IMR-90 (cell line): ENCODE measurements around the gene LENG1. TPM values are rescaled to one million over a fixed set of nuclear protein-coding genes. Genes with fewer than 3 reads are reported as not detected.

ENCODE experiments used
- ATAC-seq: fragments of 200-7000 bp; cut with Tn5 transposase; 2 replicates; pipeline ENCODE4 v1.9.1; 2020; ENCODE audit warnings: low read depth, mild to moderate bottlenecking, moderate library complexity
- BruUV-seq: library from RNA; stranded (reverse); fragments of 400-500 nt; replicated peaks from 2 replicates; lab custom pipeline; 2021; lab: Mats Ljungman, UMichigan
- CTCF ChIA-PET: fragments of 300-600 bp; formaldehyde crosslinking; extraction: SDS; loops from one replicate; lab custom pipeline; 2021; ENCODE audit warnings: antibody characterized with exemption; lab: Yijun Ruan, JAX
- POLR2A ChIA-PET: fragments of 300-600 bp; sonication (Branson Sonifier 250); formaldehyde crosslinking; loops from one replicate; lab custom pipeline; 2022; ENCODE audit warnings: antibody characterized with exemption; ENCODE audit not compliant: unreplicated experiment; lab: Charles Lee
- DNase-seq: peaks from one replicate; pipeline ENCODE4 v3.0.0; 2013
- H2AFZ ChIP-seq: replicated peaks from 2 replicates; pipeline ENCODE3; 2013; ENCODE audit warnings: low read length, mild to moderate bottlenecking; ENCODE audit not compliant: poor library complexity
- H2AK5ac ChIP-seq: 2 replicates; pipeline ENCODE4 v1.6.1; 2013; ENCODE audit warnings: low read depth, low read length, inconsistent platforms
- H2AK9ac ChIP-seq: replicated peaks from 2 replicates; pipeline ENCODE3; 2013; ENCODE audit warnings: mild to moderate bottlenecking, low read depth, low read length, moderate library complexity; ENCODE audit not compliant: poor library complexity
- H2BK120ac ChIP-seq: 2 replicates; pipeline ENCODE4 v1.6.1; 2013; ENCODE audit warnings: low read depth, low read length, inconsistent platforms
- H2BK15ac ChIP-seq: 3 replicates; pipeline ENCODE4 v1.6.1; 2013; ENCODE audit warnings: low read depth, low read length, inconsistent platforms
- H2BK20ac ChIP-seq: 2 replicates; pipeline ENCODE4 v1.6.1; 2013; ENCODE audit warnings: low read depth, mild to moderate bottlenecking, inconsistent platforms, low read length, moderate library complexity
- H2BK5ac ChIP-seq: 2 replicates; pipeline ENCODE4 v1.6.1; 2013; ENCODE audit warnings: mild to moderate bottlenecking, low read depth, low read length, inconsistent platforms; ENCODE audit not compliant: poor library complexity, severe bottlenecking
- H3K14ac ChIP-seq: replicated peaks from 2 replicates; pipeline ENCODE4 v1.6.1; 2013; ENCODE audit warnings: low read depth, low read length, inconsistent platforms
- H3K18ac ChIP-seq: 2 replicates; pipeline ENCODE4 v1.6.1; 2013; ENCODE audit warnings: low read depth, low read length, control low read depth
- H3K23ac ChIP-seq: 2 replicates; pipeline ENCODE4 v1.6.1; 2013; ENCODE audit warnings: low read depth, low read length, inconsistent platforms
- H3K27ac ChIP-seq: 2 replicates; pipeline ENCODE4 v1.5.1; 2013; ENCODE audit warnings: mild to moderate bottlenecking, control low read depth, low read length; ENCODE audit not compliant: insufficient read depth
- H3K27me3 ChIP-seq: 2 replicates; pipeline ENCODE4 v1.6.1; 2013; ENCODE audit warnings: low read length; ENCODE audit not compliant: control insufficient read depth, insufficient read depth
- H3K36me3 ChIP-seq: 2 replicates; pipeline ENCODE4 v1.6.1; 2013; ENCODE audit warnings: low read length, mixed read lengths; ENCODE audit not compliant: control insufficient read depth, insufficient read depth
- H3K4ac ChIP-seq: 2 replicates; pipeline ENCODE4 v1.6.1; 2013; ENCODE audit warnings: low read depth, low read length, inconsistent platforms
- H3K4me1 ChIP-seq: 2 replicates; pipeline ENCODE4 v1.6.1; 2013; ENCODE audit warnings: low read length, mixed read lengths; ENCODE audit not compliant: control insufficient read depth, insufficient read depth
- H3K4me2 ChIP-seq: 2 replicates; pipeline ENCODE4 v1.6.1; 2013; ENCODE audit warnings: low read depth, mild to moderate bottlenecking, control low read depth, low read length, moderate library complexity
- H3K4me3 ChIP-seq: 2 replicates; pipeline ENCODE4 v1.5.1; 2013; ENCODE audit warnings: low read depth, mild to moderate bottlenecking, control low read depth, low read length, moderate library complexity; ENCODE audit not compliant: insufficient read depth
- H3K56ac ChIP-seq: 2 replicates; pipeline ENCODE4 v1.6.1; 2013; ENCODE audit warnings: low read length, inconsistent platforms; ENCODE audit not compliant: insufficient read depth; ENCODE audit errors: extremely low read depth
- H3K79me1 ChIP-seq, 2 experiments: 2 replicates each; pipeline ENCODE4 v1.6.1; 2013; ENCODE audit warnings: low read length in 2 of 2, inconsistent platforms in 1 of 2, low read depth in 1 of 2
- H3K9ac ChIP-seq: 2 replicates; pipeline ENCODE4 v1.6.1; 2013; ENCODE audit warnings: low read depth, low read length, control low read depth
- H3K9me1 ChIP-seq: 2 replicates; pipeline ENCODE4 v1.6.1; 2013; ENCODE audit warnings: low read length, inconsistent platforms; ENCODE audit not compliant: insufficient read depth
- H3K9me3 ChIP-seq: 2 replicates; pipeline ENCODE4 v1.6.1; 2013; ENCODE audit warnings: low read length; ENCODE audit not compliant: control insufficient read depth, insufficient read depth
- H4K20me1 ChIP-seq: 2 replicates; pipeline ENCODE4 v1.6.1; 2013; ENCODE audit warnings: low read length, inconsistent platforms; ENCODE audit not compliant: insufficient read depth
- H4K5ac ChIP-seq: 2 replicates; pipeline ENCODE4 v1.6.1; 2013; ENCODE audit warnings: mild to moderate bottlenecking, low read depth, low read length, control low read depth
- H4K8ac ChIP-seq, 2 experiments: 2 replicates each; pipeline ENCODE4 v1.6.1; 2013; ENCODE audit warnings: low read depth in 2 of 2, low read length in 2 of 2, control low read depth in 1 of 2, inconsistent platforms in 1 of 2
- H4K91ac ChIP-seq: 2 replicates; pipeline ENCODE4 v1.6.1; 2013; ENCODE audit warnings: low read depth, low read length, inconsistent platforms; ENCODE audit not compliant: insufficient read depth
- BHLHE40 ChIP-seq: fragments of 150-350 bp; IDR thresholded peaks from 2 replicates; pipeline ENCODE4 v1.6.1; 2016; ENCODE audit warnings: mild to moderate bottlenecking, low read depth, low read length
- CEBPB ChIP-seq: IDR thresholded peaks from 2 replicates; pipeline ENCODE4 v1.6.1; 2012; ENCODE audit warnings: low read depth, low read length, improper control_type of control experiment
- CHD1 ChIP-seq: IDR thresholded peaks from 2 replicates; pipeline ENCODE4 v1.6.1; 2012; ENCODE audit warnings: low read depth, low read length, improper control_type of control experiment
- CTCF ChIP-seq: conservative IDR thresholded peaks from 2 replicates; pipeline ENCODE4 v1.5.1; 2012; ENCODE audit warnings: mild to moderate bottlenecking, low read depth, low read length, improper control_type of control experiment
- FOS ChIP-seq: fragments of 150-350 bp; IDR thresholded peaks from 2 replicates; pipeline ENCODE4 v1.6.1; 2016; ENCODE audit warnings: low read depth, low read length
- MAFK ChIP-seq: IDR thresholded peaks from 2 replicates; pipeline ENCODE4 v1.6.1; 2012; ENCODE audit warnings: low read depth, low read length, improper control_type of control experiment
- MAZ ChIP-seq: IDR thresholded peaks from 2 replicates; pipeline ENCODE4 v1.6.1; 2012; ENCODE audit warnings: low read depth, mild to moderate bottlenecking, low read length, improper control_type of control experiment, moderate library complexity, borderline replicate concordance
- MXI1 ChIP-seq: IDR thresholded peaks from 2 replicates; pipeline ENCODE4 v1.6.1; 2012; ENCODE audit warnings: low read depth, mild to moderate bottlenecking, low read length, moderate library complexity, borderline replicate concordance
- NFE2L2 ChIP-seq: fragments of 150-350 bp; IDR thresholded peaks from 2 replicates; pipeline ENCODE4 v1.6.1; 2016; ENCODE audit warnings: low read depth, mild to moderate bottlenecking, low read length
- POLR2A ChIP-seq: IDR thresholded peaks from 2 replicates; pipeline ENCODE4 v1.6.1; 2012; ENCODE audit warnings: mild to moderate bottlenecking, low read depth, low read length
- RAD21 ChIP-seq: IDR thresholded peaks from 2 replicates; pipeline ENCODE4 v1.6.1; 2012; ENCODE audit warnings: low read length, improper control_type of control experiment
- RCOR1 ChIP-seq: IDR thresholded peaks from 2 replicates; pipeline ENCODE4 v1.6.1; 2012; ENCODE audit warnings: mild to moderate bottlenecking, low read length, improper control_type of control experiment; ENCODE audit not compliant: insufficient replicate concordance
- RFX5 ChIP-seq: IDR thresholded peaks from 2 replicates; pipeline ENCODE4 v1.8.0; 2012; ENCODE audit warnings: low read depth, mild to moderate bottlenecking, low read length, moderate library complexity
- SMC3 ChIP-seq: fragments of 150-350 bp; IDR thresholded peaks from 2 replicates; pipeline ENCODE4 v1.6.1; 2016; ENCODE audit warnings: low read depth, mild to moderate bottlenecking, antibody characterized with exemption, low read length, moderate library complexity
- USF2 ChIP-seq: fragments of 150-350 bp; IDR thresholded peaks from 2 replicates; pipeline ENCODE4 v1.6.1; 2017; ENCODE audit warnings: mild to moderate bottlenecking, antibody characterized with exemption, low read length, low read depth
- WGBS, 2 experiments: methylation state at CpG; one replicate each; pipeline versions ENCODE4 v1.1.5 to v1.1.7; 2013; ENCODE audit warnings: missing lambda C conversion rate in 2 of 2; ENCODE audit not compliant: insufficient read length in 1 of 2; ENCODE audit errors: extremely low coverage in 2 of 2; 5-methylcytosine and 5-hydroxymethylcytosine counted together
- dilution Hi-C: fragments of 300-500 bp; cut with HindIII; formaldehyde crosslinking; loops from one replicate; pipeline ENCODE4 v1.14.3; 2018; ENCODE audit warnings: low sequenced_read_pairs; ENCODE audit not compliant: unreplicated experiment
- in situ Hi-C: fragments of 300-500 bp; cut with MboI; formaldehyde crosslinking; loops from 3 replicates; pipeline ENCODE4 v1.14.3; 2019; ENCODE audit warnings: low sequenced_read_pairs, inconsistent platforms, mixed read lengths
- intact Hi-C: fragments of 100-400 bp; cut with micrococcal nuclease; formaldehyde crosslinking; loops from 2 replicates; pipeline ENCODE4 v1.10.0; 2022
- polyA plus RNA-seq, 3 experiments: library from polyadenylated mRNA; depleted of rRNA; stranded (reverse); fragments of >200 nt; gene quantifications; 2 replicates each; pipeline ENCODE4 v1.2.3, GENCODE V29; 2012; ENCODE audit warnings: low replicate concordance in 1 of 3
- total RNA-seq: library from RNA; depleted of rRNA; stranded (reverse); fragments of >200 nt; gene quantifications from 2 replicates; pipeline ENCODE4 v1.2.3, GENCODE V29; 2012

LENG1 gene
- total and polyA plus RNA-seq, 2 of the 4 experiments (the other 2 are of a cell fraction): 2.7 to 5.3 TPM

- no peak overlapping the region for H4K8ac ChIP-seq
- no peak overlapping the region for H2BK120ac ChIP-seq
- POLR2A ChIA-PET: no interaction called here
- H3K14ac ChIP-seq: no peak overlapping the region
- H2BK20ac ChIP-seq: no peak overlapping the region
- H3K4ac ChIP-seq: no peak overlapping the region
- H2BK5ac ChIP-seq: no peak overlapping the region
- no peak overlapping the region for H3K4me3 ChIP-seq
- no peaks in the 10 kb centered on the region for H3K4me1 ChIP-seq
- H3K27ac ChIP-seq: no peak overlapping the region
- H3K27me3 ChIP-seq: no peaks in the 10 kb centered on the region
- no TSS peak for BruUV-seq
- no peaks in the 10 kb centered on the region for H3K79me1 ChIP-seq
- 96% methylated on average over 14 of the region's 41 CpGs; no CpG with 5 or more reads in 1 of the 2 experiments for WGBS, 2 experiments
- no peak overlapping the region for H3K4me2 ChIP-seq
- no peaks in the 10 kb centered on the region for H3K9me1 ChIP-seq
- H2BK15ac ChIP-seq: no peak overlapping the region
- H4K20me1 ChIP-seq: no peaks in the 10 kb centered on the region
- H3K36me3 ChIP-seq: peaks cover 56% of the 10 kb centered on the region
- H2AK9ac ChIP-seq: no peak overlapping the region
- CTCF ChIA-PET: no interaction called here
- H2AFZ ChIP-seq: no peak overlapping the region
- no peak overlapping the region for H4K5ac ChIP-seq
- H4K91ac ChIP-seq: no peak overlapping the region
- H3K9ac ChIP-seq: no peak overlapping the region
- no peak overlapping the region for H3K56ac ChIP-seq
- no peak for ATAC-seq
- dilution Hi-C loops: no loop called here
- intact Hi-C loops: no loop called here
- H2AK5ac ChIP-seq: no peak overlapping the region
- H3K23ac ChIP-seq: no peak overlapping the region
- no peak for DNase-seq
- in situ Hi-C loops: loop anchor here (25.0 kb wide), 1 partner anchor 1533 kb away; the partner anchor contains the start of gene U2AF2
- no peaks in the 10 kb centered on the region for H3K9me3 ChIP-seq
- no peak overlapping the region for H3K18ac ChIP-seq
- TF ChIP-seq CHD1 (no peak), FOS (no peak), CEBPB (no peak), CTCF (no peak), SMC3 (no peak), POLR2A (no peak), RCOR1 (no peak), BHLHE40 (no peak), RFX5 (no peak), NFE2L2 (no peak), USF2 (no peak), MAZ (no peak), MAFK (no peak), MXI1 (no peak), RAD21 (no peak)
These were observed 30.5 kb downstream of the LENG1 start for GRCh38 chr19:54128796-54129616.
